HepG2 (cell line): Measurements from ENCODE around the gene TMEM235. TPM values are rescaled to one million over a fixed set of nuclear protein-coding genes. Genes with fewer than 3 reads are reported as not detected.
"Not testable (repeated sequence)": the region's sequence is repeated elsewhere in the genome, so short reads cannot be mapped to it uniquely, and the experiment has no call there.

Source experiments
- ATAC-seq: fragments of 200-7000 bp; cut with Tn5 transposase; 3 replicates; pipeline ENCODE4 v1.9.1; 2020; ENCODE audit warnings: mild to moderate bottlenecking, moderate library complexity
- BruUV-seq: library from RNA; stranded (reverse); fragments of 400-500 nt; replicated peaks from 2 replicates; lab custom pipeline; 2021; lab: Mats Ljungman, UMichigan
- CTCF ChIA-PET: fragments of 300-600 bp; formaldehyde crosslinking; extraction: SDS; loops from one replicate; lab custom pipeline; 2021; ENCODE audit warnings: low total read pairs, inconsistent platforms, low intra/inter-chr PET ratio; lab: Yijun Ruan, JAX
- POLR2A ChIA-PET: fragments of 350-600 bp; sonication (Branson Sonifier 250); formaldehyde crosslinking; loops from one replicate; lab custom pipeline; 2020; ENCODE audit warnings: antibody characterized with exemption, inconsistent platforms; lab: Yijun Ruan, JAX
- DNase-seq: peaks from one replicate; pipeline ENCODE4 v3.0.0-alpha.2; 2015; ENCODE audit warnings: low spot score
- FAIRE-seq: peaks from 3 replicates; lab custom pipeline; 2011; peaks lifted over from hg19 to GRCh38; lab: Jason Lieb, UNC
- H2AFZ ChIP-seq: one replicate; pipeline ENCODE4 v1.6.1; 2011; ENCODE audit warnings: low read length, inconsistent platforms
- H3K27ac ChIP-seq: fragments of 300-600 bp; 3 replicates; pipeline ENCODE4 v1.8.0; 2011; ENCODE audit warnings: mixed run types, mild to moderate bottlenecking, mixed read lengths, low read length, inconsistent platforms; ENCODE audit not compliant: insufficient read depth; ENCODE audit errors: extremely low read length
- H3K27me3 ChIP-seq, 2 experiments: fragments of 200-600 bp in 1 of 2; 2 replicates in 1 of 2; 3 replicates in 1 of 2; pipeline versions ENCODE4 v1.6.0 to v1.8.0; 2011; ENCODE audit warnings: low read length in 2 of 2, mild to moderate bottlenecking in 2 of 2, moderate library complexity in 2 of 2, inconsistent platforms in 1 of 2; ENCODE audit not compliant: insufficient read depth in 2 of 2, control insufficient read depth in 1 of 2
- H3K36me3 ChIP-seq, 2 experiments: fragments of 200-600 bp in 1 of 2; replicated peaks in 1 of 2; 2 replicates in 1 of 2; 3 replicates in 1 of 2; pipeline versions ENCODE4 v1.5.1 to v1.8.0; 2011; ENCODE audit warnings: low read length in 2 of 2, inconsistent platforms in 1 of 2; ENCODE audit not compliant: insufficient read depth in 2 of 2, control insufficient read depth in 1 of 2
- H3K4me1 ChIP-seq: 2 replicates; pipeline ENCODE4 v1.5.1; 2012; ENCODE audit warnings: low read length, inconsistent platforms; ENCODE audit not compliant: insufficient read depth
- H3K4me2 ChIP-seq: 2 replicates; pipeline ENCODE4 v1.6.0; 2011; ENCODE audit warnings: low read depth, low read length, inconsistent platforms
- H3K4me3 ChIP-seq, 3 experiments: fragments of 200-600 bp in 1 of 3; sonication (generic), shearing (Covaris generic) in 1 of 3; replicated peaks in 1 of 3; 2 replicates each; pipeline ENCODE4 v1.5.1; 2011 to 2016; ENCODE audit warnings: low read length in 3 of 3, inconsistent platforms in 2 of 3, low read depth in 2 of 3, mild to moderate bottlenecking in 2 of 3, control low read depth in 1 of 3, mixed read lengths in 1 of 3; ENCODE audit not compliant: insufficient read depth in 1 of 3
- H3K79me2 ChIP-seq: one replicate; pipeline ENCODE4 v1.6.1; 2011; ENCODE audit warnings: low read length, inconsistent platforms; ENCODE audit not compliant: insufficient read depth
- H3K9ac ChIP-seq: 2 replicates; pipeline ENCODE4 v1.6.0; 2011; ENCODE audit warnings: mild to moderate bottlenecking, low read depth, low read length, inconsistent platforms; ENCODE audit not compliant: insufficient read depth
- H3K9me3 ChIP-seq: 2 replicates; pipeline ENCODE4 v1.5.1; 2012; ENCODE audit warnings: mild to moderate bottlenecking, low read length
- H4K20me1 ChIP-seq: 2 replicates; pipeline ENCODE4 v1.6.0; 2011; ENCODE audit warnings: inconsistent platforms, mild to moderate bottlenecking, low read length, moderate library complexity; ENCODE audit not compliant: insufficient read depth
- ADNP ChIP-seq: sonication (generic); formaldehyde crosslinking; IDR thresholded peaks from 2 replicates; pipeline ENCODE4 v1.4.0; 2020; ENCODE audit warnings: missing genetic modification reagents
- FOXC1 ChIP-seq: sonication (generic); formaldehyde crosslinking; IDR thresholded peaks from 2 replicates; pipeline ENCODE4 v1.8.0; 2022; ENCODE audit warnings: mild to moderate bottlenecking, missing genetic modification reagents, borderline replicate concordance
- FOXO1 ChIP-seq: sonication (generic); formaldehyde crosslinking; IDR thresholded peaks from 2 replicates; pipeline ENCODE4 v1.4.0; 2020; ENCODE audit warnings: missing genetic modification reagents
- HMG20B ChIP-seq: conservative IDR thresholded peaks from 2 replicates; pipeline ENCODE4 v1.6.1; 2016; ENCODE audit warnings: missing genetic modification reagents, missing compliant biosample characterization
- MTF2 ChIP-seq: sonication (generic); formaldehyde crosslinking; IDR thresholded peaks from 2 replicates; pipeline ENCODE4 v1.5.0; 2020; ENCODE audit warnings: missing genetic modification reagents, borderline replicate concordance
- ZNF558 ChIP-seq: sonication (generic); formaldehyde crosslinking; IDR thresholded peaks from 2 replicates; pipeline ENCODE4 v1.9.0; 2022; ENCODE audit warnings: mild to moderate bottlenecking, missing genetic modification reagents, borderline replicate concordance
- ZNF816 ChIP-seq: sonication (generic); formaldehyde crosslinking; IDR thresholded peaks from 2 replicates; pipeline ENCODE4 v1.8.0; 2022; ENCODE audit warnings: missing genetic modification reagents, mild to moderate bottlenecking, borderline replicate concordance
- WGBS: methylation state at CpG from one replicate; pipeline ENCODE4 v1.1.6; 2017; ENCODE audit warnings: low lambda C conversion rate; 5-methylcytosine and 5-hydroxymethylcytosine counted together
- in situ Hi-C: cut with HindIII; loops from 2 replicates; pipeline ENCODE4 v1.10.0; 2017; ENCODE audit warnings: low pct_unique_long_range_greater_than_20kb; ENCODE audit not compliant: extremely low pct_ligation_motif_present
- intact Hi-C: fragments of 100-400 bp; cut with micrococcal nuclease; formaldehyde crosslinking; loops from one replicate; pipeline ENCODE4 v1.10.0; 2022; ENCODE audit not compliant: unreplicated experiment
- polyA plus RNA-seq, 8 experiments: library from polyadenylated mRNA; depleted of rRNA in 3 of 8; stranded (reverse) in 7 of 8; unstranded in 1 of 8; fragments of >200 nt; fragmentation: Illumina TruSeq in 4 of 8; extraction: Trizol in 4 of 8; gene quantifications; 2 replicates each; pipeline versions ENCODE4 v1.2.1 to v1.2.3, GENCODE V29; 2011 to 2016; ENCODE audit warnings: low read depth in 4 of 8, missing spikeins in 1 of 8, mixed read lengths in 1 of 8; ENCODE audit not compliant: insufficient read depth in 1 of 8
- total RNA-seq, 5 experiments: library from RNA; depleted of rRNA; stranded (reverse); fragments of >200 nt; fragmentation: Illumina TruSeq; extraction: Trizol; gene quantifications; 2 replicates each; pipeline ENCODE4 v1.2.3, GENCODE V29; 2016; ENCODE audit warnings: low read depth in 1 of 5
- TF ChIP-seq, protein P1 (sequence below): sonication (generic); formaldehyde crosslinking; IDR thresholded peaks from 2 replicates; pipeline ENCODE4 v1.4.0; 2020; ENCODE audit warnings: missing genetic modification reagents
- TF ChIP-seq, protein P2 (sequence below): sonication (generic); formaldehyde crosslinking; IDR thresholded peaks from 2 replicates; pipeline ENCODE4 v1.8.1; 2022; ENCODE audit warnings: low read depth, mild to moderate bottlenecking, missing genetic modification reagents

Gene TMEM235
- total and polyA plus RNA-seq, 2 of the 13 experiments (the other 11 are each of a cell fraction or from before 2014, with no cell fraction given): not detected

GRCh38 chr17:78252701-78253635, 21.5 kb downstream of the TMEM235 start (continued):
- TF ChIP-seq, protein P1, sequence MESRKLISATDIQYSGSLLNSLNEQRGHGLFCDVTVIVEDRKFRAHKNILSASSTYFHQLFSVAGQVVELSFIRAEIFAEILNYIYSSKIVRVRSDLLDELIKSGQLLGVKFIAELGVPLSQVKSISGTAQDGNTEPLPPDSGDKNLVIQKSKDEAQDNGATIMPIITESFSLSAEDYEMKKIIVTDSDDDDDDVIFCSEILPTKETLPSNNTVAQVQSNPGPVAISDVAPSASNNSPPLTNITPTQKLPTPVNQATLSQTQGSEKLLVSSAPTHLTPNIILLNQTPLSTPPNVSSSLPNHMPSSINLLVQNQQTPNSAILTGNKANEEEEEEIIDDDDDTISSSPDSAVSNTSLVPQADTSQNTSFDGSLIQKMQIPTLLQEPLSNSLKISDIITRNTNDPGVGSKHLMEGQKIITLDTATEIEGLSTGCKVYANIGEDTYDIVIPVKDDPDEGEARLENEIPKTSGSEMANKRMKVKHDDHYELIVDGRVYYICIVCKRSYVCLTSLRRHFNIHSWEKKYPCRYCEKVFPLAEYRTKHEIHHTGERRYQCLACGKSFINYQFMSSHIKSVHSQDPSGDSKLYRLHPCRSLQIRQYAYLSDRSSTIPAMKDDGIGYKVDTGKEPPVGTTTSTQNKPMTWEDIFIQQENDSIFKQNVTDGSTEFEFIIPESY (CRISPR knock-in tag): no peak
- no peak for TF ChIP-seq ZNF558
- TF ChIP-seq FOXC1: no peak
- TF ChIP-seq HMG20B (CRISPR knock-in tag): no peak
- no peak for TF ChIP-seq FOXO1 (CRISPR knock-in tag)

- peaks cover 2 to 41% of the 10 kb centered on the region in 2 experiments; a peak in 4 of 5 replicates for H3K27me3 ChIP-seq
- H3K4me3 ChIP-seq: peak overlapping the region; percentile 63 to 88 (median 88); a peak in 4 of 6 replicates
- H3K27ac ChIP-seq, in situ Hi-C loops, H2AFZ ChIP-seq, ATAC-seq, CTCF ChIA-PET, H3K36me3 ChIP-seq, BruUV-seq, H4K20me1 ChIP-seq, H3K79me2 ChIP-seq, FAIRE-seq, DNase-seq, H3K9me3 ChIP-seq: not testable (repeated sequence)
- H3K9ac ChIP-seq: peak overlapping the region; percentile 80
- intact Hi-C loops: loop anchor here (5.0 to 10.0 kb wide), 2 partner anchors 61 to 169 kb away; no protein-coding TSS in a partner anchor
- TF ChIP-seq MTF2 (CRISPR knock-in tag): 0 out of 2 replicates have a peak, but pooled peaks have one; percentile 32
- TF ChIP-seq, protein P2, sequence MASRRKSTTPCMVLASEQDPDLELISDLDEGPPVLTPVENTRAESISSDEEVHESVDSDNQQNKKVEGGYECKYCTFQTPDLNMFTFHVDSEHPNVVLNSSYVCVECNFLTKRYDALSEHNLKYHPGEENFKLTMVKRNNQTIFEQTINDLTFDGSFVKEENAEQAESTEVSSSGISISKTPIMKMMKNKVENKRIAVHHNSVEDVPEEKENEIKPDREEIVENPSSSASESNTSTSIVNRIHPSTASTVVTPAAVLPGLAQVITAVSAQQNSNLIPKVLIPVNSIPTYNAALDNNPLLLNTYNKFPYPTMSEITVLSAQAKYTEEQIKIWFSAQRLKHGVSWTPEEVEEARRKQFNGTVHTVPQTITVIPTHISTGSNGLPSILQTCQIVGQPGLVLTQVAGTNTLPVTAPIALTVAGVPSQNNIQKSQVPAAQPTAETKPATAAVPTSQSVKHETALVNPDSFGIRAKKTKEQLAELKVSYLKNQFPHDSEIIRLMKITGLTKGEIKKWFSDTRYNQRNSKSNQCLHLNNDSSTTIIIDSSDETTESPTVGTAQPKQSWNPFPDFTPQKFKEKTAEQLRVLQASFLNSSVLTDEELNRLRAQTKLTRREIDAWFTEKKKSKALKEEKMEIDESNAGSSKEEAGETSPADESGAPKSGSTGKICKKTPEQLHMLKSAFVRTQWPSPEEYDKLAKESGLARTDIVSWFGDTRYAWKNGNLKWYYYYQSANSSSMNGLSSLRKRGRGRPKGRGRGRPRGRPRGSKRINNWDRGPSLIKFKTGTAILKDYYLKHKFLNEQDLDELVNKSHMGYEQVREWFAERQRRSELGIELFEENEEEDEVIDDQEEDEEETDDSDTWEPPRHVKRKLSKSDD (CRISPR knock-in tag): 0 out of 2 replicates have a peak, but pooled peaks have one; percentile 8
- TF ChIP-seq ZNF816: 0 out of 2 replicates have a peak, but pooled peaks have one; percentile 9
- 0 out of 2 replicates have a peak, but pooled peaks have one; percentile 34 for TF ChIP-seq ADNP (CRISPR knock-in tag)
- H3K4me2 ChIP-seq: peak overlapping the region; percentile 96
- H3K4me1 ChIP-seq: peaks cover 72% of the 10 kb centered on the region
- POLR2A ChIA-PET: interaction anchor here (1.7 kb wide), 1 partner anchor 12 kb away, joined by 7 read pairs; no protein-coding TSS in a partner anchor
- 73% methylated on average over 12 of the region's 12 CpGs for WGBS
These were observed 22.2 kb downstream of the TMEM235 start for GRCh38 chr17:78253636-78253945.
